GM21367 (cell line): Measurements from ENCODE around the gene CGB1.
"Not testable (repeated sequence)": the region's sequence is repeated elsewhere in the genome, so short reads cannot be mapped to it uniquely, and the experiment has no call there.

Source experiments
- ATAC-seq: cut with Tn5 transposase; IDR thresholded peaks from one replicate; pipeline ENCODE4 v1.9.1; 2021; ENCODE audit not compliant: unreplicated experiment

The CGB1 gene

DNA sequence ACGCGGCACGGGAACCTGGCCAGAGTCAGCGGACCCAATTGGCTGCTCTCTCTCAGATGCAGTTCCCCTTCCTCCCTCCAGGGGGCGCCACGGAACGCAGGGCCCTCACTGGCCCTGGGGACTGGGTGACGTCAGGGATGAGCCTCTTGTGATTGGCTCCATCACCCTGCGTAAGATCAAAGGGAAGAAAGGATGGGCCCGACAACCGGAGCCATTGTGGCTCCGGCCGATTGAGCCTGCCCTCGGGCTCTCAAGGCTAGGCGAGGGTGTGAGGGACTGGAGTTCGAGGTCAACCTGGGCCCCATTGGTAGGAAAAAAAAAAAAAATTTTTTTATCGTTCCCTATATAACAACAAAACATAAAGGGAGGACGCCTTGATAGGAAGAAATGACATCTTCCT lies at the start of gene CGB1:
TSS of gene CGB1 (minus strand) at position 81 of the 400 bp plus-strand sequence. CDS start 184 bp downstream, outside the sequence.
- not testable (repeated sequence) for ATAC-seq

DNA sequence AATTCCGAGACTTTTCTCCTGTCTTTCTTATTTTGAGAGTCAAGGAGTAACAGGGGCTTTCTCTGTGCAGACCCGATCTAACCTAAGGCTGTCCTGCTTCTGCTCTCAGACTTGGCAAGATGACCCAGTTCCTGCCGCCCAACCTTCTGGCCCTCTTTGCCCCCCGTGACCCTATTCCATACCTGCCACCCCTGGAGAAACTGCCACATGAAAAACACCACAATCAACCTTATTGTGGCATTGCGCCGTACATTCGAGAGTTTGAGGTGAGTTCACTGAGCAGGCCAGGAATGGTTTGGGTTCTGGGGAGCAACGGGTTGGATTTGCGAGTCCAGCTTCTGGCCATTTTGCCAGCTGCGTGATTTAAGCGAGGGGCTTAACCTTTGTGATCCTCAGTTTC lies 49.6 kb upstream of the CGB1 start:
- no peak for ATAC-seq

DNA sequence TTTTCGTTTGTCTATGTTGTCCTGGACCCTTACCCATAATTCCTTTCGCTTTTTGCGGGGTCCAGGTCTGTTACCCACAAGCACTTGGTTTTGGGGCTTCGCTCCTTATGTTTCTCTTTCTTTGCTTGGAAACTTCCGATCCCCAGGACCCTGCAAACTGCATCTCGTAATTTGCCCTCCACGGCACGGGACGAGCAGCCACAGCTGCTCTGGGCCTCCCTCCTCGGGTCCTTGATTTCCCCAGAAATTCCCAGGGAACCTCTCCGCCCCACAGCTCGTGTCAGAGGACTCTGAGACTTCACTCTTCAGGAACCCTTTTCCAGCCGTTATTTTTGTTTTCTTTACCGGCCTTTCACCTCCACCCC lies 49.2 kb upstream of the CGB1 start:
- no peak for ATAC-seq

DNA sequence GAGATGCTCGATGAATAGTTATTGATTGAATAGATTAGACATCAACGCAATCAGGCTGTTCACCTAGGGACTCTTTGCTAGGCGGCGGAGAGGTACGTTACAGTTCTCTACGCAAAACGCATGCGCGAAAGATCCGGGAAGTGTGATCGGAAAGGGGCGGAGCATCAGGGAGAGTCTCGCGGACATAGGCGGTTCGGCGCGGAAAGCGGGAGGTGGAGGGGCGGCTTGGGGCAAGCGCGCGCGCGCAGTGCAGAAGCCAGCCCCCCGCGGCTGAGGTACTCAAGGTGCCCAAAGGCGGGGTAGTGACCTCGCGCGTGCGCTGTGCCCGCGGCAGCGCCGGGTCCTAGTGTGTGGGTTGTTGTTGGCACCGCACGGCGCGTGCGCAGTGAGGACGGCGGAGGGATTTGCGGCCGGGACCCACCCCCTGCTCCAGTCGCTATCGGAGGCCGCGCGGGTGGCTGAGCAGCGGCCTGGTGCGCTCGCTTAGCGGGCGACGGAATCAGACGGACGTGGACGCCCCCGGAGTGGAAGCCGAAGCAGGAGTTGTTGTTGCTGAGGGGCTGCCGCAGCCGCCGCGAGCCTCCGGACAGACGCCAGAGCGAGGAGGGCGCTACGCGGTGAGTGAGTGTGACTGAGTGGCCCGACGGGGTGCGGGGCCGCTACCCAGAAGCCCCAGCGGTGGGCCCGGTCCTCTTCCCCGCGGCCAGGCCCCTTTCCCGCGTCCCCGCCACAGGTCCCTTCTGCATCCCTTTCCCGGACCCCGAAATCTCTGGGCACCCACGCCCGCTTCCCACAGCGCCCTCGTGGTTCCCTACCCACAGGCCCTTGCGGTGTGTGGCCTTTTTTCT lies 48.5 kb upstream of the CGB1 start, which contains the start of gene SNRNP70:
TSS of gene SNRNP70 (plus strand) at position 432 of the 848 bp plus-strand sequence. CDS start 964 bp downstream, outside the sequence.
- peak; percentile 65 for ATAC-seq

GRCh38 chr19:49084206-49085019 lies 47.7 kb upstream of the CGB1 start:
- no peak for ATAC-seq

GRCh38 chr19:49081273-49081672 lies 44.6 kb upstream of the CGB1 start:
- ATAC-seq: no peak

- no peak for ATAC-seq
Observed at GRCh38 chr19:49080392-49080791, 43.7 kb upstream of the CGB1 start.

- ATAC-seq: not testable (repeated sequence)
Observed at GRCh38 chr19:49074869-49075268, 38.2 kb upstream of the CGB1 start.

DNA sequence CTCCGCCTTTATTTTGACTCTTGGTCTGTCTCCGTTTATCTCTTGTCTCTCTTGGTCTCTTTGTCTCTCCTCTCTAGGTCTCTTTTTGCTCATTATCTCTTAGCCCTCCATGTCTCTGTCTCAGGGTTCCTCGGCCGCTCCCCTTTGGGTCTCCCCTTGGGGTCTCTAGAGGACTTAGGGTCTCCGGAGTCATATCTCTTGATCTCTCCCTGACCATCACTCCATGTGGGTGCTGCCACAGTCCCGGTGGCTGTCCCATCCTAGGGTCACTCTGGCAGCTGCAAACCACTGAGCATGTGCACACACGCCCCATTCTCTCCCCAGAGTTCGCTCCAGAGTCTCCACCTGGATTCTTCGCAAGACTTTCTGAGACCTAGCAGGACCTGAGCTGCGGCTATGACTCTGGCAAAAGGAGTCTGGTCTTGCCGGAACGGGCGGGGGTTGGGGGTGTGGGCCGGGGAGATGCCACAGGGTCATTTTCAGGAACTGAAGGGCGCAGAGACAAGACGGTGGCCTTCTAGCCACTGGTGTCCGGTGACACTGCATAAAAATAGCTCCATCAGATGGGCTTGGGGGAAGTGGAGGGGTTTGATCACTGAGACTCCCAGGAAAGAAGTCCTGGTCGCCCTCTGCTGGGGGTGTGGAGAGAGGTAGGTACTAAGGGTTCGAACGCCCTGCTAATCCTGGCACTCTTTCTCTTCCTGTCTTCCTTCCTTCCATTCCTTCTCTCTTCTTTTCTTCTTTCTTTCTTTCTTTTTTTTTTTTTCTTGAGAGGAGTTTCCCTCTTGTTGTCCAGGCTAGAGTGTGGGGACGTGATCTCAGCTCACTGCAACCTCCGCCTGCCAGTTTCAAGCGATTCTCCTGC lies 37.1 kb upstream of the CGB1 start:
- ATAC-seq: no peak

- no peak for ATAC-seq
Observed at GRCh38 chr19:49071860-49072547, 35.3 kb upstream of the CGB1 start.

- no peak for ATAC-seq
Observed at GRCh38 chr19:49070416-49070815, 33.7 kb upstream of the CGB1 start.

DNA sequence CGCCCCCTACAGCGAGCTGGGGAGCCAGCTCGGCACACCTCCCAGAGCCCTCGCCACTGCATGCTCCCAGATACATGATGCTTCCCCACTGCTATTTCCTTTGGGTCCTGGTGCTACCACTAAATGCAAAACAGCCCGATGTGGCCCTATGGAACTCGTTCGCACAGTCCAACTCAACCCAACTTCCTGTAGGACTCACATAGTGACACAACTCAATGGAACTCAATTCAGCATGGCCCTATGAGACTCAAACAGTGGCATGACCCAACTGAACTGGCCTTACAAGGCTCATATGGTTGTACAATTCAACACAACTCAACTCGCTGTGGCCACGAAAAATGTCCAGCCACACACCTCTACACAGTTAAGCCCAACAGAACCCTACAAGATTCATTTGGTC lies 32.3 kb upstream of the CGB1 start:
- ATAC-seq: no peak

- no peak for ATAC-seq
Observed at GRCh38 chr19:49067554-49067953, 30.9 kb upstream of the CGB1 start.

DNA sequence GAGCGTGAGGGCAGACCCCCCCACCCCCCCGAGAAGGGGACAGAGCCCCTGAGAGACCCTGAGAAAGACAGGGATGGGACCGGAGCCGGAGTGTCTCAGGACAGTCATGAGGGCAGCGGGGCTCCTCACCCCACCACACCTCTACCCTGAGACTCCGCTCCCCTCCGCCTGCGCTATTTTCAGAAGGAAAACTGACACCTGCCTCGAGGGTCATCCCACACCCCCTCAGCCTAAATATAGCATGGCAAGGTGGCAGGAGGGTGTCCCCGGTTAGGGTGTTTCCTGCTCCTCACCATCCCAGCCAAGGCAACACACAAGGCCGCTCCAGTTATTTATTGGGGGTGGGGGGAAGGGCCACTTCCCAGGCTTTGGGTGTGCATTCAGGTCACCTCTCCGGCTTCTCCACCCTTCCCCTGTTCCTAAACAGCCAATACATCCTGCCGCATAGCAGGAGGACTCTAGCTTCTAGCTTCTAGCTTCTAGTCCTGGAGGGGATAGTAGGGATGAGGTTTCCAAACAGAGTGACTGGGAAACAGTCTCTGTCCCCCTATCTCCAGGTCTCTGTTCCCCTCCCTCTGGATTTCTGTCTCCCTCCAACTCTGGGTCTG lies 29.3 kb upstream of the CGB1 start:
- ATAC-seq: no peak

GRCh38 chr19:49064768-49065611 lies 28.3 kb upstream of the CGB1 start, which contains the start of gene NTF4:
Gene NTF4, minus strand, starts transcription at chr19:49064818. Its CDS starts 2,821 bp downstream, at chr19:49061997.
- no peak for ATAC-seq

- ATAC-seq: no peak
Observed at GRCh38 chr19:49064029-49064629, 27.4 kb upstream of the CGB1 start.

GRCh38 chr19:49061445-49061844 lies 24.8 kb upstream of the CGB1 start:
- no peak for ATAC-seq

DNA sequence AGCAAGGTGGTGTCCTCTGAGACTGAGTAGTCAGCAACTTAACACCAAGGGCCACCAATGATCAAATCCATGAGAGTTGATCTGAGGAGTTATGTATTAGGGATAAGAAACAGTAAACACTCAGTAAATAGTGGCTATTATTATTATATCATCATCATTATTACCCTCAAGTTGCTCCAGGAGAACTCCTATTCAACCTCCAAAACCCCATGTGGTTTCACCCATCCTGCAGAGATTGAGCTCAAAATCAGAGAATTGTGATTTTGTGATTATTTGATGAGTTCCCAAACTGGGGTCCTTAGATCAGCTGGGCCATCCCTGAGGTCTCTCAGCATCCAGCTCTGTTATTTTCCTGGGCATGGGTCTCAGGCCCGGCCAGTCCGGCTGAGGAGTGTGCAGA lies 24.3 kb upstream of the CGB1 start:
- no peak for ATAC-seq

- ATAC-seq: no peak
Observed at GRCh38 chr19:49059053-49059452, 22.4 kb upstream of the CGB1 start.
